Measurements from ENCODE around the gene CCS. TPM values are rescaled to one million over a fixed set of nuclear protein-coding genes. Genes with fewer than 3 reads are reported as not detected.
"Not testable (repeated sequence)": the region's sequence is repeated elsewhere in the genome, so short reads cannot be mapped to it uniquely, and the experiment has no call there.

CCS gene
- total RNA-seq, 1 experiment from 2014 or later, result 43.5 TPM

DNA sequence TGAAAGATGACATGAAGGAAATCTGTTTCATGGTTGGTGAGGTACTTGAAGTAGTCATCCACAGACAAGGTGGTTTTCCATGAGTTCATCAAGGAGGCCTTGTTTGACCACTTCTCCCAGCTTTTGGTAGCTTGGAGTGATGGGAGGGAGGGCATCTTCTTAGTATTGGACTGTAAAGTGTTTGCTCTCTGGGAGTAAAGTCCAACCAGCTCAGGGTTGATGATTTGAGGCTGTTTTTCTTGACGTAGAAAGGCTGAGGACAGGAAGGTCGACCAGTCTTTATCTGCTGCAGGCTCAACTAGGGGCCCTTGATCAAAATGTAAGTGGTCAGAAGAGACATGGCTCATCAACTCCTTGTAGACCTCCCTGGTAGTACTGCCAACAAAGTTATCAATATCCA lies 1.8 kb upstream of the CCS start:
- DNase-seq (ENCODE audit: low spot score), result no peak

GRCh38 chr11:66593303-66593635 lies 284 bp downstream of the CCS start:
- no peak for DNase-seq (ENCODE audit: low spot score)

GRCh38 chr11:66593650-66594049 lies 665 bp downstream of the CCS start:
- DNase-seq (ENCODE audit: low spot score), result no peak

- peak; percentile 45 for DNase-seq (ENCODE audit: low spot score)
These were observed 2.4 kb downstream of the CCS start for GRCh38 chr11:66595245-66595904.

DNA sequence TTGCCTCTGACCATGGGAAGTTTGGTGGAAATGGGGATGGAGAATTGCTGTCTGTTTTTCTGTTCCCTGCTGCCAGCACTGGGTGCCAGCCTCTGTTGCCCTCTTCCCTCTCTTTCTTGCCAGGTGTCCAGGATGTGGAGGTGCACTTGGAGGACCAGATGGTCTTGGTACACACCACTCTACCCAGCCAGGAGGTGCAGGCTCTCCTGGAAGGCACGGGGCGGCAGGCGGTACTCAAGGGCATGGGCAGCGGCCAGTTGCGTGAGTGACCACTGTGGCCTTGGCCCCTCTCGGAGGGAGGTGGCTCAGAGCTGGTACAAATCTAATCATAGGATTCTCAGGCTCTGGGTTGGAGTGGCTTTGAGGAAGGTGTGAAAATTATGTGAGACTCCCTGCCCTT lies 6.0 kb downstream of the CCS start:
- DNase-seq (ENCODE audit: low spot score), result no peak

DNA sequence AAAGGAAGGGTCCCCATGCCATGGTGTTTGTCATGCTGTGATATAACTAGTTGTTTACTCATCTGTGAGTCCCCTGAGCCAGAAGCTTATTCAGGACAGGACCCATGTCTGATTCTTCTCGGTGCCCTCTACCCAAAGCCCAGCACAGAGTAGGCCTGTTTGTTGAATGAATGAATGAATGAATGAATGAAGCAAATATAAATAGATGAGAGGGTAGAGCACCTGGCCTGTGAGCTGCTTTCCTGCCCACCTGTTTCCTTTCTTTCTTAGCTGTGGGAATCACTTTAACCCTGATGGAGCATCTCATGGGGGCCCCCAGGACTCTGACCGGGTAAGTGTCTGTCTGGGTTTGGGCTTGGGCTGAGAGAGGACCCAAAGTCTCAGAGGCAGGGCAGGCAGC lies 7.2 kb downstream of the CCS start:
- DNase-seq (ENCODE audit: low spot score), result no peak

GRCh38 chr11:66600631-66601233 lies 7.7 kb downstream of the CCS start:
- no peak for DNase-seq (ENCODE audit: low spot score)

- DNase-seq (ENCODE audit: low spot score), result no peak
These were observed 10.1 kb downstream of the CCS start for GRCh38 chr11:66603072-66603471.

- no peak for DNase-seq (ENCODE audit: low spot score)
These were observed 11.2 kb downstream of the CCS start for GRCh38 chr11:66604155-66604554.

GRCh38 chr11:66606608-66607007 lies 13.6 kb downstream of the CCS start:
- not testable (repeated sequence) for DNase-seq (ENCODE audit: low spot score)

GRCh38 chr11:66607126-66607834 lies 14.3 kb downstream of the CCS start:
- peak; percentile 58 for DNase-seq (ENCODE audit: low spot score)

- no peak for DNase-seq (ENCODE audit: low spot score)
These were observed 17.0 kb downstream of the CCS start for GRCh38 chr11:66609721-66610617.

- no peak for DNase-seq (ENCODE audit: low spot score)
These were observed 19.5 kb downstream of the CCS start for GRCh38 chr11:66612458-66612857.

DNA sequence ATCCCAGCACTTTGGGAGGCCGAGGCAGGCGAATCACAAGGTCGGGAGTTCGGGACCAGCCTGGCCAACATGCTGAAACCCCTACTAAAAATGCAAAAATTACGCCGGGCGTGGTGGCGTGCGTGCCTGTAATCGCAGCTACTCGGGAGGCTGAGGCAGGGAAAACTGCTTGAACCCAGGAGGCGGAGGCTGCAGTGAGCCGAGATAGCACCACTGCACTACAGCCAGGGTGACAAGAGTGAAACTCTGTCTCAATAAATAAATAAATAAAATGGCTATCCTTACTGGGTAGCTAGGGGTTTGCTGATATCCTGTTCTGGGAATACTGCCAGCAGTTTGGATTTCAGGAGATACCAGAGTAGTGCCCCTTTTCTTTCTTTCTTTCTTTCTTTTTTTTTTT lies 21.1 kb downstream of the CCS start:
- no peak for DNase-seq (ENCODE audit: low spot score)

DNA sequence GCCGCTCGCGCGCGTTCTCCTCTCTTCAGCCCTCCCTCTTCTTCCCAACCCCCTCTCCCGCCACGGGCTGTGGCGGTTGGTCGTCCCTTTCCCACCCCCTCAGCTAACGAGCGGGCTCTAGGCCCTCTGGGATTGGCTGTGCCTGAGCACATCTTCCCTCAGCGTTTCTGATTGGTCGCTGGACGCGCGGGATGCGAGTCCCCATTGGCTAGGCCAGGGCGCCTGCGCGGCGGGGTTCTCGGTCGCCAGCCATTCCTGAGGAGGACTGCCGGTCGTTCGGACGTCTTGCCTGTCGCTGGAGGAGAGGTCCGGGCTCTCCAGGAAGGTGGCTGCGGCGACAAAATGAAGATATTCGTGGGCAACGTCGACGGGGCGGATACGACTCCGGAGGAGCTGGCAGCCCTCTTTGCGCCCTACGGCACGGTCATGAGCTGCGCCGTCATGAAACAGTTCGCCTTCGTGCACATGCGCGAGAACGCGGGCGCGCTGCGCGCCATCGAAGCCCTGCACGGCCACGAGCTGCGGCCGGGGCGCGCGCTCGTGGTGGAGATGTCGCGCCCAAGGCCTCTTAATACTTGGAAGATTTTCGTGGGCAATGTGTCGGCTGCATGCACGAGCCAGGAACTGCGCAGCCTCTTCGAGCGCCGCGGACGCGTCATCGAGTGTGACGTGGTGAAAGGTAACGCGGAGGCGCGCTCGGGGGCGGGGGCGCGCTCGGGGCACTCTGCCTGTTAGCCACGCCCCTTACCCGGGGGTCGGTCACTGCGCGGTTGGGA lies 23.6 kb downstream of the CCS start, which contains the start of gene RBM14:
Gene RBM14 (plus strand): TSS at position 252 of the 776 bp plus-strand sequence. CDS start 91 bp downstream, at position 343.
- DNase-seq (ENCODE audit: low spot score), result peak; percentile 100

- no peak for DNase-seq (ENCODE audit: low spot score)
These were observed 24.3 kb downstream of the CCS start for GRCh38 chr11:66617155-66617834.

DNA sequence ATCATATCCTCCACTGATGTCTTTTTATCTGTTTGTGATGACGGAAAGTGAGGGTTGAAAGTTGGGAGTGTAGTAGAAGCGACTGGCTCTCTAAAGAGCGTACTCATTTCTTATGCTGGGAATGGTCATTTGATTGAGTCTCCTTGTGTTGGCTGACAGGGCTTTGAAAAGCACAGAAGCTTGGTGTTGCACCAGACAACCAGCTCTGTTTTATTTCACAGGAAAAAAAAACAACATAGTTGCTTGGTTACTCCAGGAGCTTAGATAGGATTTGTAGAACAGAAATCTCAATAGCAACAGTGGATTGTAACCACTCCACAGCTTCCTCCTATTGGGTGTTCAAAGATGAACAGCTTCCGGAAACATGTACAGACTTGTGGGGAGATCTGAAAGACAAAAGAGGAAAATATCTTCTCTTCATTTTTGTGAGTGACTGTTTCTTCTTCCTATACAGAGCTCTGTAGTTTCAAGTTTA lies 26.1 kb downstream of the CCS start:
- peak; percentile 41 for DNase-seq (ENCODE audit: low spot score)

DNA sequence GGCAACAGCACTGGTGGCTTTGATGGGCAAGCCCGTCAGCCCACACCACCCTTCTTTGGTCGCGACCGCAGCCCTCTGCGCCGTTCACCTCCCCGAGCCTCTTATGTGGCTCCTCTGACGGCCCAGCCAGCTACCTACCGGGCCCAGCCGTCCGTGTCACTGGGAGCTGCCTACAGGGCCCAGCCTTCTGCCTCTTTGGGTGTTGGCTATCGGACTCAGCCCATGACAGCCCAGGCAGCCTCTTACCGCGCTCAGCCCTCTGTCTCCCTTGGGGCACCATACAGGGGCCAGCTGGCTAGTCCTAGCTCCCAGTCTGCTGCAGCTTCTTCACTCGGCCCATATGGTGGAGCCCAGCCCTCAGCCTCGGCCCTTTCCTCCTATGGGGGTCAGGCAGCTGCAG lies 31.5 kb downstream of the CCS start:
- no peak for DNase-seq (ENCODE audit: low spot score)

DNA sequence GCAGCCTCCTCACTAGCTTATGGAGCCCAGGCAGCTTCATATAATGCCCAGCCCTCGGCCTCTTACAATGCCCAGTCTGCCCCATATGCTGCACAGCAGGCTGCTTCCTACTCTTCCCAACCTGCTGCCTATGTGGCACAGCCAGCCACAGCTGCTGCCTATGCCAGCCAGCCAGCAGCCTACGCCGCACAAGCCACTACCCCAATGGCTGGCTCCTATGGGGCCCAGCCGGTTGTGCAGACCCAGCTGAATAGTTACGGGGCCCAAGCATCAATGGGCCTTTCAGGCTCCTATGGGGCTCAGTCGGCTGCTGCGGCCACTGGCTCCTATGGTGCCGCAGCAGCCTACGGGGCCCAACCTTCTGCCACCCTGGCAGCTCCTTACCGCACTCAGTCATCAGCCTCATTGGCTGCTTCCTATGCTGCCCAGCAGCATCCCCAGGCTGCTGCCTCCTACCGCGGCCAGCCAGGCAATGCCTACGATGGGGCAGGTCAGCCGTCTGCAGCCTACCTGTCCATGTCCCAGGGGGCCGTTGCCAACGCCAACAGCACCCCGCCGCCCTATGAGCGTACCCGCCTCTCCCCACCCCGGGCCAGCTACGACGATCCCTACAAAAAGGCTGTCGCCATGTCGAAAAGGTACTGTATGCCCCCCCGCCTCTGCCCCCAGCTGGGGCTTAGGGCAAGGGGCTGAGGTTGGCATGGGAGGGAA lies 32.2 kb downstream of the CCS start:
- DNase-seq (ENCODE audit: low spot score), result no peak

- DNase-seq (ENCODE audit: low spot score), result no peak
These were observed 32.8 kb downstream of the CCS start for GRCh38 chr11:66625752-66626149.
